Hepatocyte (in vitro differentiated cells): Measurements from ENCODE around the gene NOSIP. TPM values are rescaled to one million over a fixed set of nuclear protein-coding genes. Genes with fewer than 3 reads are reported as not detected.

Experiments used
- DNase-seq: peaks from one replicate; pipeline ENCODE4 v3.0.0-alpha.2; 2016; ENCODE audit warnings: low spot score
- H2AFZ ChIP-seq: fragments of 200-600 bp; sonication (generic); 2 replicates; pipeline ENCODE4 v1.6.0; 2016; ENCODE audit warnings: antibody characterized with exemption, mild to moderate bottlenecking
- H3K27ac ChIP-seq: fragments of 200-600 bp; sonication (generic); 2 replicates; pipeline ENCODE4 v1.5.1; 2016; ENCODE audit warnings: mild to moderate bottlenecking
- H3K27me3 ChIP-seq: fragments of 200-600 bp; sonication (generic); 2 replicates; pipeline ENCODE4 v1.6.1; 2016
- H3K36me3 ChIP-seq: fragments of 200-600 bp; sonication (generic); replicated peaks from 2 replicates; pipeline ENCODE4 v1.5.1; 2016; ENCODE audit warnings: low read depth; ENCODE audit not compliant: insufficient read depth
- H3K4me1 ChIP-seq: fragments of 200-600 bp; sonication (generic); 2 replicates; pipeline ENCODE4 v1.5.1; 2016; ENCODE audit warnings: mild to moderate bottlenecking, moderate library complexity; ENCODE audit not compliant: insufficient read depth
- H3K4me2 ChIP-seq: fragments of 200-600 bp; sonication (generic); 2 replicates; pipeline ENCODE4 v1.6.0; 2016
- H3K4me3 ChIP-seq: fragments of 200-600 bp; sonication (generic); 2 replicates; pipeline ENCODE4 v1.5.1; 2016; ENCODE audit warnings: mild to moderate bottlenecking
- H3K79me2 ChIP-seq: fragments of 200-600 bp; sonication (generic); 2 replicates; pipeline ENCODE4 v1.6.0; 2017; ENCODE audit warnings: mild to moderate bottlenecking
- H3K9me2 ChIP-seq: fragments of 200-600 bp; sonication (generic); replicated peaks from 2 replicates; pipeline ENCODE4 v1.6.0; 2017; ENCODE audit warnings: mild to moderate bottlenecking; ENCODE audit not compliant: insufficient read depth
- H3K9me3 ChIP-seq: fragments of 200-600 bp; sonication (generic); 2 replicates; pipeline ENCODE4 v1.5.1; 2016; ENCODE audit warnings: low read depth, mild to moderate bottlenecking
- H4K20me1 ChIP-seq: fragments of 200-600 bp; sonication (generic); 2 replicates; pipeline ENCODE4 v1.6.0; 2016; ENCODE audit warnings: mild to moderate bottlenecking; ENCODE audit not compliant: insufficient read depth, poor library complexity, severe bottlenecking
- CTCF ChIP-seq: fragments of 200-600 bp; sonication (generic); IDR thresholded peaks from 2 replicates; pipeline ENCODE4 v1.5.1; 2016; ENCODE audit warnings: antibody characterized with exemption, mild to moderate bottlenecking; ENCODE audit not compliant: poor library complexity
- EZH2 ChIP-seq: fragments of 200-600 bp; sonication (generic); IDR thresholded peaks from 2 replicates; pipeline ENCODE4 v1.6.1; 2016; ENCODE audit warnings: antibody characterized with exemption, mild to moderate bottlenecking, borderline replicate concordance
- EZH2phosphoT487 ChIP-seq: fragments of 200-600 bp; sonication (generic); IDR thresholded peaks from one replicate; pipeline ENCODE4 v1.6.1; 2018; ENCODE audit warnings: antibody characterized with exemption, mild to moderate bottlenecking, low read depth, moderate library complexity; ENCODE audit not compliant: unreplicated experiment, severe bottlenecking
- WGBS: methylation state at CpG from one replicate; pipeline ENCODE4 v1.1.6; 2016; ENCODE audit warnings: low lambda C conversion rate; ENCODE audit errors: missing lambda C conversion rate; 5-methylcytosine and 5-hydroxymethylcytosine counted together
- polyA plus RNA-seq: library from polyadenylated mRNA; unstranded; fragments of >200 nt; fragmentation: Nextera tagmentation; extraction: Ambion mirVana; gene quantifications from 2 replicates; pipeline ENCODE4 v1.2.1, GENCODE V29; 2016
- total RNA-seq: library from RNA; depleted of rRNA; stranded (reverse); fragments of >200 nt; gene quantifications from 2 replicates; pipeline ENCODE4 v1.2.3, GENCODE V29; 2014

NOSIP gene
- total and polyA plus RNA-seq, 2 experiments from 2014 or later, result 52.8 to 93.9 TPM

GRCh38 chr19:49546825-49547565 lies 33.4 kb downstream of the NOSIP start:
- Histone ChIP-seq H3K9me2 (no peaks in the 10 kb centered on the region), H3K4me3 (no peak overlapping the region), H3K79me2 (no peaks in the 10 kb centered on the region), H4K20me1 (no peaks in the 10 kb centered on the region), H3K27ac (peak overlapping the region; percentile 50), H3K27me3 (no peaks in the 10 kb centered on the region), H3K36me3 (no peaks in the 10 kb centered on the region), H3K9me3 (no peaks in the 10 kb centered on the region), H2AFZ (no peak overlapping the region), H3K4me1 (peaks cover 8% of the 10 kb centered on the region), H3K4me2 (peak overlapping the region; percentile 46)
- 18% methylated on average over 9 of the region's 9 CpGs for WGBS
- TF ChIP-seq CTCF (peak; percentile 90), EZH2phosphoT487 (no peak)
- peak; percentile 95 for DNase-seq

- Histone ChIP-seq H3K27ac (no peak overlapping the region), H3K4me1 (peaks cover 8% of the 10 kb centered on the region), H3K36me3 (no peaks in the 10 kb centered on the region), H4K20me1 (no peaks in the 10 kb centered on the region), H3K79me2 (no peaks in the 10 kb centered on the region), H3K27me3 (no peaks in the 10 kb centered on the region), H2AFZ (no peak overlapping the region), H3K9me3 (no peaks in the 10 kb centered on the region), H3K4me2 (no peak overlapping the region), H3K9me2 (no peaks in the 10 kb centered on the region), H3K4me3 (no peak overlapping the region)
- TF ChIP-seq EZH2phosphoT487, result no peak
- TF ChIP-seq EZH2, result no peak
- TF ChIP-seq CTCF, result no peak
- no peak for DNase-seq
- 94% methylated on average over 5 of the region's 5 CpGs for WGBS
Measured at GRCh38 chr19:49544154-49544553, 36.2 kb downstream of the NOSIP start.

- 97% methylated on average over 14 of the region's 14 CpGs for WGBS
- Histone ChIP-seq H3K27ac (no peak overlapping the region), H4K20me1 (no peaks in the 10 kb centered on the region), H3K4me2 (no peak overlapping the region), H3K4me1 (peaks cover 8% of the 10 kb centered on the region), H3K9me2 (no peaks in the 10 kb centered on the region), H2AFZ (no peak overlapping the region), H3K27me3 (no peaks in the 10 kb centered on the region), H3K79me2 (no peaks in the 10 kb centered on the region), H3K4me3 (no peak overlapping the region), H3K9me3 (no peaks in the 10 kb centered on the region), H3K36me3 (no peaks in the 10 kb centered on the region)
- TF ChIP-seq EZH2 (no peak), CTCF (no peak), EZH2phosphoT487 (no peak)
- no peak for DNase-seq
Measured at GRCh38 chr19:49543032-49543431, 37.3 kb downstream of the NOSIP start.
